Progenitor cell of endocrine pancreas (in vitro differentiated cells): ENCODE measurements around the gene SKA2. TPM values are rescaled to one million over a fixed set of nuclear protein-coding genes. Genes with fewer than 3 reads are reported as not detected.
A peak's percentile ranks its signal among the peaks of the same experiment; 100 is the strongest.

Source experiments
- microRNA-seq: library from miRNA; unstranded; fragments of <30 nt; microRNA quantifications from one replicate; pipeline ENCODE4 v1.1.0, GENCODE V29; 2020; ENCODE audit warnings: borderline number of aligned reads; ENCODE audit not compliant: unreplicated experiment
- total RNA-seq: library from RNA; stranded (reverse); gene quantifications from 2 replicates; pipeline ENCODE4 v1.2.1, GENCODE V29; 2021

Gene SKA2
- total RNA-seq, 1 donor from 2014 or later = 61.6 TPM

Small RNA genes within 50 kb of the gene (microRNA-seq; reads per million reads assigned to microRNA genes)
- 1,344 reads per million, percentile 81 among the genes with 10 or more reads in this experiment for gene MIR301A
- 4,167 reads per million, percentile 88 among the genes with 10 or more reads in this experiment for gene MIR454

Other genes starting within 250 kb of the SKA2 start
- gene TRIM37, start 48.3 kb downstream of the SKA2 start, total RNA-seq = 25.9 and 28.8 TPM in 2 replicates
- gene PRR11, start 560 bp upstream of the SKA2 start, total RNA-seq = 21.2 and 24.9 TPM in 2 replicates
- 16.8 and 17.6 TPM in 2 replicates for gene SMG8, start 54.8 kb upstream of the SKA2 start, total RNA-seq
- gene GDPD1, start 65.3 kb upstream of the SKA2 start, total RNA-seq = 19.5 TPM in 2 replicates
- gene YPEL2, start 176.5 kb upstream of the SKA2 start, total RNA-seq = 39.9 and 40.8 TPM in 2 replicates